SKM-1 treated with dmso at 0.1 percent for 144 hours (cell line): ENCODE data around the gene CPLX1.
"Not testable (repeated sequence)": the region's sequence is repeated elsewhere in the genome, so short reads cannot be mapped to it uniquely, and the experiment has no call there.

Experiments used
- DNase-seq: peaks from one replicate; lab custom pipeline; 2025; ENCODE audit not compliant: unreplicated experiment; lab: John Stamatoyannopoulos, UW

The CPLX1 gene

GRCh38 chr4:821181-821591 is 4.7 kb downstream of the CPLX1 start:
- no peak for DNase-seq

GRCh38 chr4:820230-821172 is 5.4 kb downstream of the CPLX1 start:
- DNase-seq = no peak

GRCh38 chr4:819401-820229 is 6.3 kb downstream of the CPLX1 start:
- DNase-seq = no peak

- DNase-seq = no peak
Observed at GRCh38 chr4:818106-818921, 7.6 kb downstream of the CPLX1 start.

GRCh38 chr4:815464-816146 is 10.3 kb downstream of the CPLX1 start:
- DNase-seq = no peak

GRCh38 chr4:814312-814850 is 11.5 kb downstream of the CPLX1 start:
- DNase-seq = no peak

- no peak for DNase-seq
Observed at GRCh38 chr4:813900-814299, 12.0 kb downstream of the CPLX1 start.

GRCh38 chr4:808860-809570 is 16.9 kb downstream of the CPLX1 start:
- no peak for DNase-seq

- DNase-seq = no peak
Observed at GRCh38 chr4:807792-808191, 18.1 kb downstream of the CPLX1 start.

GRCh38 chr4:806979-807378 is 18.9 kb downstream of the CPLX1 start:
- DNase-seq = not testable (repeated sequence)

GRCh38 chr4:804804-805203 is 21.1 kb downstream of the CPLX1 start:
- no peak for DNase-seq

- no peak for DNase-seq
Observed at GRCh38 chr4:803884-804283, 22.0 kb downstream of the CPLX1 start.

- DNase-seq = no peak
Observed at GRCh38 chr4:801436-802124, 24.3 kb downstream of the CPLX1 start.

GRCh38 chr4:797066-797465 is 28.9 kb downstream of the CPLX1 start:
- no peak for DNase-seq

- DNase-seq = no peak
Observed at GRCh38 chr4:796206-796605, 29.7 kb downstream of the CPLX1 start.

- no peak for DNase-seq
Observed at GRCh38 chr4:795726-796119, 30.2 kb downstream of the CPLX1 start.

- no peak for DNase-seq
Observed at GRCh38 chr4:794900-795725, 30.8 kb downstream of the CPLX1 start.

- DNase-seq = no peak
Observed at GRCh38 chr4:793941-794621, 31.8 kb downstream of the CPLX1 start.
